HepG2 (cell line): ENCODE results near the gene MRM3. TPM values are rescaled to one million over a fixed set of nuclear protein-coding genes. Genes with fewer than 3 reads are reported as not detected.

Experiments used
- AKNA ChIP-seq: sonication (generic); formaldehyde crosslinking; IDR thresholded peaks from 2 replicates; pipeline ENCODE4 v1.4.0; 2020; ENCODE audit warnings: missing genetic modification reagents, borderline replicate concordance
- GABPB1 ChIP-seq: IDR thresholded peaks from 2 replicates; pipeline ENCODE4 v1.6.1; 2016; ENCODE audit warnings: mild to moderate bottlenecking, missing genetic modification reagents, moderate library complexity, missing compliant biosample characterization
- HNRNPH1 ChIP-seq: fragments of 200-400 bp; formaldehyde crosslinking; optimal IDR thresholded peaks from 2 replicates; pipeline ENCODE3; 2017; ENCODE audit warnings: mild to moderate bottlenecking, low read depth, low read length
- POLR2G ChIP-seq: fragments of 200-400 bp; formaldehyde crosslinking; IDR thresholded peaks from 2 replicates; pipeline ENCODE4 v1.6.1; 2018; ENCODE audit warnings: mild to moderate bottlenecking, low read depth, low read length, moderate library complexity
- TCF12 ChIP-seq, 2 experiments: fragments of 450-650 bp in 1 of 2; sonication (generic) in 1 of 2; formaldehyde crosslinking in 1 of 2; IDR thresholded peaks; 2 replicates each; pipeline versions ENCODE4 v1.6.1 to v1.8.0; 2017 to 2022; ENCODE audit warnings: antibody characterized with exemption in 1 of 2, mild to moderate bottlenecking in 1 of 2, missing genetic modification reagents in 1 of 2, moderate library complexity in 1 of 2
- ZBTB10 ChIP-seq: sonication (generic); formaldehyde crosslinking; IDR thresholded peaks from 2 replicates; pipeline ENCODE4 v1.4.0; 2020; ENCODE audit warnings: missing genetic modification reagents, borderline replicate concordance
- ZKSCAN1 ChIP-seq: fragments of 150-350 bp; IDR thresholded peaks from 2 replicates; pipeline ENCODE4 v1.6.1; 2014; ENCODE audit warnings: low read length
- ZMYM3 ChIP-seq: sonication (generic); formaldehyde crosslinking; IDR thresholded peaks from 2 replicates; pipeline ENCODE4 v1.5.1; 2020; ENCODE audit warnings: mild to moderate bottlenecking, missing genetic modification reagents
- ZNF234 ChIP-seq: sonication (generic); formaldehyde crosslinking; conservative IDR thresholded peaks from 2 replicates; pipeline ENCODE4 v1.5.1; 2020; ENCODE audit warnings: mild to moderate bottlenecking, missing genetic modification reagents
- ZNF646 ChIP-seq: sonication (generic); formaldehyde crosslinking; IDR thresholded peaks from 2 replicates; pipeline ENCODE4 v1.9.0; 2021; ENCODE audit warnings: mild to moderate bottlenecking, missing genetic modification reagents
- ZNF883 ChIP-seq: sonication (generic); formaldehyde crosslinking; IDR thresholded peaks from 2 replicates; pipeline ENCODE4 v1.5.1; 2020; ENCODE audit warnings: mild to moderate bottlenecking, missing genetic modification reagents; ENCODE audit errors: not compliant biosample characterization
- polyA plus RNA-seq, 8 experiments: library from polyadenylated mRNA; depleted of rRNA in 3 of 8; stranded (reverse) in 7 of 8; unstranded in 1 of 8; fragments of >200 nt; fragmentation: Illumina TruSeq in 4 of 8; extraction: Trizol in 4 of 8; gene quantifications; 2 replicates each; pipeline versions ENCODE4 v1.2.1 to v1.2.3, GENCODE V29; 2011 to 2016; ENCODE audit warnings: low read depth in 4 of 8, missing spikeins in 1 of 8, mixed read lengths in 1 of 8; ENCODE audit not compliant: insufficient read depth in 1 of 8
- total RNA-seq, 5 experiments: library from RNA; depleted of rRNA; stranded (reverse); fragments of >200 nt; fragmentation: Illumina TruSeq; extraction: Trizol; gene quantifications; 2 replicates each; pipeline ENCODE4 v1.2.3, GENCODE V29; 2016; ENCODE audit warnings: low read depth in 1 of 5

Gene MRM3
- total and polyA plus RNA-seq, 2 of the 13 experiments (the other 11 are each of a cell fraction or from before 2014, with no cell fraction given): 12.3 to 25.5 TPM

GRCh38 chr17:752002-752619 lies 30.0 kb upstream of the MRM3 start, which contains the start of gene GEMIN4 (continued):
- TF ChIP-seq ZBTB10: no peak
- TF ChIP-seq AKNA (CRISPR knock-in tag): no peak
- TF ChIP-seq POLR2G: peak; percentile 72
- no peak for TF ChIP-seq ZKSCAN1
- no peak for TF ChIP-seq HNRNPH1
- TF ChIP-seq ZNF883 (CRISPR knock-in tag): no peak
- TF ChIP-seq ZMYM3 (CRISPR knock-in tag): no peak
- peak; percentile 87 for TF ChIP-seq GABPB1 (CRISPR knock-in tag)
- TF ChIP-seq ZNF646 (CRISPR knock-in tag): no peak
- TF ChIP-seq ZNF234 (CRISPR knock-in tag): no peak
- no peak for TF ChIP-seq TCF12 (IDR thresholded peaks at IDR 0.05)
- no peak; the same call in 1 of the 2 replicates for TF ChIP-seq TCF12 (CRISPR knock-in tag; IDR thresholded peaks at IDR 0.05)
